ENCODE measurements around the gene FAM117B.

The FAM117B gene

DNA sequence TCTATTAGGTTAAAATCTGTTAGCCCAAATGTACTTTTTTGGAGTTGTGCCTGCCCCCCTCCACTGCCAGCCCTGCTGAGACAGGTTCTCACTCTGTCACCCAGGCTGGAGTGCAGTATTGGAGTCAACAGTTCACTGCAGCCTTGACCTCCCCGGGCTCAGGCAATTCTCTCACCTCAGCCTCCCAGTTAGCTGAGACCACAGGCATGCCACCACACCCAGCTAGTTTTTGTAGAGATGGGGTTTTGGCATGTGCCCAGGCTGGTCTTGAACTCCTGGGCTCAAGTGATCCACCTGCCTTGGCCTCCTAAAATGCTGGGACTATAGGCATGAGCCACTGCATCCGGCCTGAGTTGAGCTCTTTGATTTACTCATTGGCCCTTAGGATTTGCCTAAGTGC lies 126.1 kb downstream of the FAM117B start:
- peaks cover 54% of the 10 kb centered on the region for H3K36me3 ChIP-seq (ENCODE audit: insufficient read depth, low read length)
- WGBS, result 89% methylated on average over 2 of the region's 2 CpGs

DNA sequence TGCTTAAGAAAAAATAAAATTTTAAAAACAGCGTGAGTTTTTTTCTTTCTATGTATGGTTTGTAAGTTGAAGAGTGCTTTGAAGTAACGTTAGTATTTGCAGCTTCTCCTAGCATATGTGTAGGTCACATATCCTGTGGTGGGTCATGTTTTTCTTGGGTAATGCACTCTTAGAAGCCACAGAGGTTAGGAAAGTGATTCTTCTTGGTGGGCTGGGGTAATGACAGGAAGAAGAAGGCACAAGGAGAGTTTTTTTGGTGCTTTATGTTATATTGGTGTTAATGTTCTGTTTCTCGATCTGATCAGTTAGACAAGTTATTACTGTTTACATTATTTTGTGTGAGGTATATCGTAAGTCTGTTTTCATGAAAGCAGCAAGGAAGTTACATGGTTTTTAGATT lies 127.8 kb downstream of the FAM117B start:
- Histone ChIP-seq H3K4me3 (ENCODE audit: low read length) (no peak overlapping the region), H3K9me3 (ENCODE audit: insufficient read depth, low read depth, low read length) (no peaks in the 10 kb centered on the region), H3K36me3 (ENCODE audit: insufficient read depth, low read length) (peaks cover 46% of the 10 kb centered on the region), H3K27me3 (ENCODE audit: insufficient read depth, low read length) (no peaks in the 10 kb centered on the region), H3K9ac (ENCODE audit: low read depth, low read length) (no peak overlapping the region), H3K4me1 (ENCODE audit: insufficient read depth, low read length) (no peaks in the 10 kb centered on the region), H3K27ac (ENCODE audit: low read depth, low read length) (no peak overlapping the region)
- WGBS, result 86% methylated on average over 3 of the region's 4 CpGs

More for the DNA sequence above, 126.1 kb downstream of the FAM117B start:
- Histone ChIP-seq H3K27me3 (ENCODE audit: insufficient read depth, low read length) (no peaks in the 10 kb centered on the region), H3K4me3 (ENCODE audit: low read length) (no peak overlapping the region), H3K4me1 (ENCODE audit: insufficient read depth, low read length) (no peaks in the 10 kb centered on the region), H3K27ac (ENCODE audit: low read depth, low read length) (no peak overlapping the region), H3K9ac (ENCODE audit: low read depth, low read length) (no peak overlapping the region), H3K9me3 (ENCODE audit: insufficient read depth, low read depth, low read length) (no peaks in the 10 kb centered on the region)

DNA sequence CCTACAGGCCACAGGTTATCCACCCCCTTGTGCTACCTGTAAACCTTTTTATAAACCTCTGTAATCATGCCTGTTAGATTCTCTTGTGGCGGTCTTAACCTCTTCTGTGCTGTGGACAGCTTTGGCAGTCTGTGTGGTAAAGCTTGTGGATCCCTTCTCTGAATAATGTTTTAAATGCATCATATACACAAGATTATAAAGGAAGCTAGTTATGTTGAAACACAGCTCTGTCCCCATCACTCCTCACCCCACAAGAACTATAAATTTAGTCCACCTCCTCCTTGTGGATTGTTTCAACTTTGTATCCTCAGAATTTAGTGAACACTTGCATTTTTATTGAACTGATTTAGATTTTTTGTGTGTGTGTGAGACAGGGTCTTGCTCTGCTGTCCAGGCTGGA lies 129.1 kb downstream of the FAM117B start:
- peaks cover under 1% of the 10 kb centered on the region for H3K4me1 ChIP-seq (ENCODE audit: insufficient read depth, low read length)
- WGBS, result no CpG with 5 or more reads among the region's 1 CpG
- no peak overlapping the region for H3K4me3 ChIP-seq (ENCODE audit: low read length)
- H3K36me3 ChIP-seq (ENCODE audit: insufficient read depth, low read length), result peaks cover 33% of the 10 kb centered on the region
- no peaks in the 10 kb centered on the region for H3K9me3 ChIP-seq (ENCODE audit: insufficient read depth, low read depth, low read length)
- H3K27ac ChIP-seq (ENCODE audit: low read depth, low read length), result no peak overlapping the region
- no peak overlapping the region for H3K9ac ChIP-seq (ENCODE audit: low read depth, low read length)
- no peaks in the 10 kb centered on the region for H3K27me3 ChIP-seq (ENCODE audit: insufficient read depth, low read length)

DNA sequence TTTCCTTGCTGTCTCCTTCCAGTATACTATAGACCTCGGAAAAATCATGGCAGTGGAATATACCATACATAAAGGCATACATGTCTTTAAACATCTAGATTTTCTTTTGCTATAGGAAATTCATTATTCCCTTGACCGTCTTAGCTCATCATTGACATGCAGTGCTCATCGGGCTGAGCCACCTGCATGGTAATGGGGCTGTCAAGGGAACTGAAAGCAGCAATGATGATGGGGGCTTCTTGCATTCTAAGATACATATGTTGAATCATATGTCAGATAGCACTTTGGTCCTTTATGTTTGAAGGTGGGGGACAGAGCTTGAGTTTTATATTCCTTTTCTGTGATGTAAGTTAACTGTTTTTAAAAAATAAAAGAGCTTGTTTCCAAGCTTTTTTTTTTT lies 130.2 kb downstream of the FAM117B start:
- peaks cover 26% of the 10 kb centered on the region for H3K36me3 ChIP-seq (ENCODE audit: insufficient read depth, low read length)
- H3K4me3 ChIP-seq (ENCODE audit: low read length), result no peak overlapping the region
- H3K9me3 ChIP-seq (ENCODE audit: insufficient read depth, low read depth, low read length), result no peaks in the 10 kb centered on the region
- 97% methylated on average over 3 of the region's 3 CpGs for WGBS
- H3K4me1 ChIP-seq (ENCODE audit: insufficient read depth, low read length), result peaks cover 8% of the 10 kb centered on the region
- no peak overlapping the region for H3K9ac ChIP-seq (ENCODE audit: low read depth, low read length)
- no peak overlapping the region for H3K27ac ChIP-seq (ENCODE audit: low read depth, low read length)
- H3K27me3 ChIP-seq (ENCODE audit: insufficient read depth, low read length), result no peaks in the 10 kb centered on the region

DNA sequence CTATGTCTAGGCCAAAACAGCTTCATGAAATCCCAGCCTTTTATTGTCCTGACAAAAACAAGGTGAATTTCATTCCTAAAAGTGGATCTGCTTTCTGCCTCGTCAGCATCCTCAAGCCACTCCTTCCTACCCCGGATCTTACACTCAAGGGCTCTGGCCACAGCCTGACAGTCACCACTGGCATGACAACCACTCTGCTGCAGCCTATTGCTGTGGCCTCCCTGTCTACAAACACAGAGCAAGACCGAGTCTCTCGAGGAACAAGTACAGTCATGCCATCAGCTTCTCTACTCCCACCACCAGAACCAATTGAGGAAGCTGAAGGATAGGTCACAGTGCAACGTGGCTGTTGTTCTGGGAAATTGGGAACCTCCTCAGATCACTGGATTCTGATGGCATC lies 130.7 kb downstream of the FAM117B start:
- Histone ChIP-seq H3K4me1 (ENCODE audit: insufficient read depth, low read length) (peaks cover 8% of the 10 kb centered on the region), H3K9ac (ENCODE audit: low read depth, low read length) (no peak overlapping the region), H3K4me3 (ENCODE audit: low read length) (no peak overlapping the region), H3K36me3 (ENCODE audit: insufficient read depth, low read length) (peaks cover 24% of the 10 kb centered on the region), H3K27ac (ENCODE audit: low read depth, low read length) (no peak overlapping the region), H3K9me3 (ENCODE audit: insufficient read depth, low read depth, low read length) (no peaks in the 10 kb centered on the region), H3K27me3 (ENCODE audit: insufficient read depth, low read length) (no peaks in the 10 kb centered on the region)
- 94% methylated on average over 5 of the region's 5 CpGs for WGBS

DNA sequence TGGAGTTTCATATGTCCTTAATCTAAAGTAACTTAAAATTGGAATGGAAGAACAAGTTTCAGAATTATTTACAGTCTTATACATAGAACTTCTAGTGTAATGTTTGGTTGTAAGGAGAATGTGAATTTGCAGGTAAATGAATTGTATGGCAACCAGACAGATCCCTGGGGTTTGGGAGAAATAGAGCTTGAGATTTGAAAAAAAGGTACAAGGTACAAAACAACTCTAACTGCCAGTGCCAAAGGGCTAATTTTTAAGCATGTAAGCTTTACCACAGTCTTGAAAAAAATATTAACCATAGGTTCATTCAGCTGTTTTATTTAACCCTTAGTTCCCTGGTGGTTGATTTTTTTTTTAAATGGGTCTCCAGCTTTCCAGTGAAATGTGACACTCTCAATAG lies 133.5 kb downstream of the FAM117B start:
- no peaks in the 10 kb centered on the region for H3K27me3 ChIP-seq (ENCODE audit: insufficient read depth, low read length)
- no peak overlapping the region for H3K27ac ChIP-seq (ENCODE audit: low read depth, low read length)
- H3K36me3 ChIP-seq (ENCODE audit: insufficient read depth, low read length), result peaks cover 32% of the 10 kb centered on the region
- H3K9ac ChIP-seq (ENCODE audit: low read depth, low read length), result no peak overlapping the region
- peaks cover 8% of the 10 kb centered on the region for H3K4me1 ChIP-seq (ENCODE audit: insufficient read depth, low read length)
- H3K4me3 ChIP-seq (ENCODE audit: low read length), result no peak overlapping the region
- H3K9me3 ChIP-seq (ENCODE audit: insufficient read depth, low read depth, low read length), result no peaks in the 10 kb centered on the region

DNA sequence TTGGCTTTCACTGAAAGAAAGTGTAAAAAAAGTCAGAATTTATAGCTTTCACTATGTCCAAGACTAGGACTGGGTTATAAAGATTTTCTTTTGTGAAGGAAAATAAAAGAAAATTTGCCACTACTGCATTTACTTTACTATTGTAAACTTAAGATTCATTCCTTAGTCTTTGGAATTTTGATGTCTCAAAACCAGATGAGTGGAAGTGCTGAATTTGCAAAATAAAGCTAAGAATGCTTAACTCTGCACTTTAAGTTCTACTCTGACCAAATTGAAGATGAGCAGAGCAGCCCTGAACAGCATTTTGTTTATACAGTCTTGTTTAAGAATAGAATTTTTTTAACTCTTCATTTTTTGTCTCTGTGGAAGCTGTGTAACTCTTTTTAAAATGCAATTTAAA lies 134.4 kb downstream of the FAM117B start:
- no peaks in the 10 kb centered on the region for H3K9me3 ChIP-seq (ENCODE audit: insufficient read depth, low read depth, low read length)
- H3K4me3 ChIP-seq (ENCODE audit: low read length), result no peak overlapping the region
- peaks cover 8% of the 10 kb centered on the region for H3K4me1 ChIP-seq (ENCODE audit: insufficient read depth, low read length)
- no peak overlapping the region for H3K27ac ChIP-seq (ENCODE audit: low read depth, low read length)
- H3K36me3 ChIP-seq (ENCODE audit: insufficient read depth, low read length), result peaks cover 34% of the 10 kb centered on the region
- no peak overlapping the region for H3K9ac ChIP-seq (ENCODE audit: low read depth, low read length)
- no peaks in the 10 kb centered on the region for H3K27me3 ChIP-seq (ENCODE audit: insufficient read depth, low read length)

DNA sequence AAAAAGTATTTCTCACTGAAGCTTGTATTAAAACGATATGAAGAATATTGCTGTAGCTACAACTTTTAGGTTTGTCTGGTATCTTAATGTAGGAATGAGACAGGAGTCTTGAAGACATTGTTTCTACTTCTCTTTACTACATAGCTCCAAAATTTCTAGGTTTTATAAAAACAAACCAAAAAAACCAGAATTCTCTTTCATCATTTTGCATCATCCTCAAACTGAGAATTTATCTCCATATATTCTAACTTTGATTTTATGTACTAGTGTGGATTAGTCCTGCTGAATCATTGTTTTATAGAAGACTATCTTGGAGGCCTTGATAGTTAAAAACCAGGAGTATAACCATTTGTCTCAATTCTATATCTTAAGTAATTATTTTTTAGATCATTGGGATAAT lies 136.6 kb downstream of the FAM117B start:
- 95% methylated on average over 1 of the region's 1 CpG for WGBS
- H3K27ac ChIP-seq (ENCODE audit: low read depth, low read length), result no peak overlapping the region

DNA sequence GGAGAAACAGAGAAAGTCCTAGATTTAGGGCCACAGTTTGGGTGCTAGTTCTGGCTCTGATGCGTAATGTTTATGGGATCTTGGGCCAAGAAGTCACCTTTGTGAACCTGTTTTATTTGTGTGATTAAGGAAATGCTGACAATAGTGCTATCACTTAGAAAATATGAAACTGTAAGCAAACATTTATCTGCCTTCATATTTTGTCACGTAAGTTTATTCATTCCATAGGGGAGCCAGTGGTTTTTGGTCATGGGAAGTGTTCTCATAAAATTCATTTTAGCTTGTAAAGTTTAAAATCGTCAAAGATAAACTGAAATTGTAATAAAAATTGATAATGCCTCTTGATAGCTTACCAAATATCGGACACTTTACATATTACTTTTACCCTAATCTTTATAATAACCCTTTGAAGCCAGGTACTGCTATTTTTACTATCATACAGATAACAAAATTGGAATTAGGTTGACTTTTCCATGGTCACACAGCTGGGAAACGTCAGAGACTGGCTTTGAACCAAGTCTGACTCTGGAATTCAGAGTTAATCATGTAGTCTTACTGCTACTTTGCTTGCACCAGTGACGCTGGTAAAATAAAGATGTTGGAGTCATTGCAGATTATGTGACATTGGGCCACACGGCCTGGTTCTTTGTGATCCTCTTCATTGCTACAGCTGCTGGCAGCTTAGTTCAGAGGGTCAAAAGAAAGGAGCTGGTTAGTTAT lies 137.1 kb downstream of the FAM117B start:
- Histone ChIP-seq H3K4me3 (ENCODE audit: low read length) (no peak overlapping the region), H3K36me3 (ENCODE audit: insufficient read depth, low read length) (peaks cover 29% of the 10 kb centered on the region), H3K27me3 (ENCODE audit: insufficient read depth, low read length) (no peaks in the 10 kb centered on the region), H3K9ac (ENCODE audit: low read depth, low read length) (no peak overlapping the region), H3K27ac (ENCODE audit: low read depth, low read length) (no peak overlapping the region), H3K9me3 (ENCODE audit: insufficient read depth, low read depth, low read length) (no peaks in the 10 kb centered on the region), H3K4me1 (ENCODE audit: insufficient read depth, low read length) (peaks cover 8% of the 10 kb centered on the region)
- WGBS, result 95% methylated on average over 7 of the region's 7 CpGs

More for the DNA sequence above, 136.6 kb downstream of the FAM117B start:
- Histone ChIP-seq H3K27me3 (ENCODE audit: insufficient read depth, low read length) (no peaks in the 10 kb centered on the region), H3K4me1 (ENCODE audit: insufficient read depth, low read length) (peaks cover 8% of the 10 kb centered on the region), H3K9ac (ENCODE audit: low read depth, low read length) (no peak overlapping the region), H3K9me3 (ENCODE audit: insufficient read depth, low read depth, low read length) (no peaks in the 10 kb centered on the region), H3K36me3 (ENCODE audit: insufficient read depth, low read length) (peaks cover 32% of the 10 kb centered on the region), H3K4me3 (ENCODE audit: low read length) (no peak overlapping the region)

DNA sequence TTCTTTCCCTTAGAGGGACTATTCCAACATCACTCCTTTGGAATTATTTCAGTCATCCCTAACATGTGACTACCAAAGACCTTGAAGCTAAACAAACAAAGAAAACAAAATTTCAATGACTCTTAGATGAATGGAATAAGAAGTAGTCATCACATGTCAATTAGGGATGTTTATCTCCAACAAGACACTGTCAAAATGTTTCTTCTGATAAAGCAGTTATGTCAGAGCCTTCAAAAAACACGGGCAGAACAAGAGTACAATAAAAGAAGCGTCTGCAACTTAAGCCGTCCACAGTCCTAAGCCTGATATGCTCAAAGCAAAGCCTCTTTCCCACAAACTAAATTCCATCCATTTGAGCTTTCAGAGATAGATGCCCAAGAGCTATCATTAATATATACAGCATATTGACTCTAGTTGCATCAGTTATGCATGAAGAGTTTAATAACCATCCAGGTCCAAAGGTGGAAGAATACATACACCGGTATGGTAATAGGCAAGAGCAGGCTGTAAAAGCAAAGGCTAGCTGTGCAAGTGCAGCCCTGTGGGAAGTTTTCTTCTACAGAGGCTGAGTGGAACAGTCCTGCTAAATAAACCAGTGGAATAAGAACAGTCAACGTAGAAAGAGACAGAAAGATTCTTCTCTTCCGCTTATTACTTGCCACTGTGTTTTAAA lies 138.7 kb downstream of the FAM117B start:
- Histone ChIP-seq H3K9ac (ENCODE audit: low read depth, low read length) (no peak overlapping the region), H3K4me3 (ENCODE audit: low read length) (no peak overlapping the region), H3K27me3 (ENCODE audit: insufficient read depth, low read length) (no peaks in the 10 kb centered on the region), H3K36me3 (ENCODE audit: insufficient read depth, low read length) (peaks cover 30% of the 10 kb centered on the region), H3K27ac (ENCODE audit: low read depth, low read length) (no peak overlapping the region), H3K9me3 (ENCODE audit: insufficient read depth, low read depth, low read length) (no peaks in the 10 kb centered on the region), H3K4me1 (ENCODE audit: insufficient read depth, low read length) (peaks cover 8% of the 10 kb centered on the region)
- WGBS, result 97% methylated on average over 6 of the region's 6 CpGs

DNA sequence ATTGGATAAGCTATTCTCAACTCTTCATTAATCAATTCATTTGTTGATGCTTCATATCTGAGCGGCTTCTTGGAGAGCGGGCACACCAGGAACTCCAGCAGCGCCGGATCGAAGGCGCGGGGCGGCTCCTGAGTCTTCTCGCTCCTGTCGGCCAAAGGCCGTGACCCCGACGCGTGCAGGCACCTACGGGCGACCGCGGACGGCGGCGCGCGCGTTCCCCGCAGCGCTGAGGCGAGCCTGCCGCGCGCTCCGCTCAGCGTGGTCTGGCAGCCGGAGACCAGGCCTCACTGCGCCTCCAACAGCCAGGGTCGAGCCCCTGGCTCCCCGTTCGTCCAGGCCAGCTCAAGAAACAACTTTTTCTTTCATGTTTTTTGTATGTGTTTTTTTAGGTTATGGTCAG lies 139.3 kb downstream of the FAM117B start:
- H3K4me3 ChIP-seq (ENCODE audit: low read length), result no peak overlapping the region
- H3K36me3 ChIP-seq (ENCODE audit: insufficient read depth, low read length), result peaks cover 37% of the 10 kb centered on the region
- H3K9me3 ChIP-seq (ENCODE audit: insufficient read depth, low read depth, low read length), result no peaks in the 10 kb centered on the region
- peaks cover 5% of the 10 kb centered on the region for H3K4me1 ChIP-seq (ENCODE audit: insufficient read depth, low read length)
- no peak overlapping the region for H3K27ac ChIP-seq (ENCODE audit: low read depth, low read length)
- WGBS, result 97% methylated on average over 37 of the region's 37 CpGs
- H3K27me3 ChIP-seq (ENCODE audit: insufficient read depth, low read length), result no peaks in the 10 kb centered on the region
- H3K9ac ChIP-seq (ENCODE audit: low read depth, low read length), result no peak overlapping the region
